HepG2 (cell line): ENCODE measurements around the gene MTA2. TPM values are rescaled to one million over a fixed set of nuclear protein-coding genes. Genes with fewer than 3 reads are reported as not detected.
A peak's percentile ranks its signal among the peaks of the same experiment; 100 is the strongest.

Experiments
- ARID2 ChIP-seq: sonication (generic); formaldehyde crosslinking; IDR thresholded peaks from 2 replicates; pipeline ENCODE4 v1.8.1; 2022; ENCODE audit warnings: mild to moderate bottlenecking, missing genetic modification reagents, borderline replicate concordance
- CBX5 ChIP-seq: sonication (generic); formaldehyde crosslinking; IDR thresholded peaks from 2 replicates; pipeline ENCODE4 v1.4.0; 2020; ENCODE audit warnings: missing genetic modification reagents, borderline replicate concordance
- CCAR2 ChIP-seq: fragments of 200-400 bp; formaldehyde crosslinking; optimal IDR thresholded peaks from 2 replicates; pipeline ENCODE3; 2018; ENCODE audit warnings: low read depth, mild to moderate bottlenecking, low read length, moderate library complexity
- FOSL1 ChIP-seq: sonication (generic); formaldehyde crosslinking; IDR thresholded peaks from 2 replicates; pipeline ENCODE4 v1.9.0; 2021; ENCODE audit warnings: missing genetic modification reagents, borderline replicate concordance
- KMT2B ChIP-seq: IDR thresholded peaks from 2 replicates; pipeline ENCODE4 v1.6.1; 2016; ENCODE audit warnings: missing genetic modification reagents, missing compliant biosample characterization
- NFYC ChIP-seq: IDR thresholded peaks from 2 replicates; pipeline ENCODE4 v1.6.1; 2016; ENCODE audit warnings: missing genetic modification reagents, missing compliant biosample characterization
- PAF1 ChIP-seq: IDR thresholded peaks from 2 replicates; pipeline ENCODE4 v1.6.1; 2016; ENCODE audit warnings: missing genetic modification reagents, missing compliant biosample characterization
- RBM22 ChIP-seq: fragments of 200-400 bp; formaldehyde crosslinking; optimal IDR thresholded peaks from 2 replicates; pipeline ENCODE3; 2017; ENCODE audit warnings: mild to moderate bottlenecking, low read length, moderate library complexity
- SAFB2 ChIP-seq: sonication (generic); formaldehyde crosslinking; IDR thresholded peaks from 2 replicates; pipeline ENCODE4 v1.5.1; 2020; ENCODE audit warnings: missing genetic modification reagents, low read depth, mild to moderate bottlenecking, borderline replicate concordance
- SP2 ChIP-seq: sonication (generic); formaldehyde crosslinking; IDR thresholded peaks from 2 replicates; pipeline ENCODE4 v1.5.1; 2020; ENCODE audit warnings: mild to moderate bottlenecking, missing genetic modification reagents
- TBX2 ChIP-seq: sonication (generic); formaldehyde crosslinking; IDR thresholded peaks from 2 replicates; pipeline ENCODE4 v1.5.0; 2020; ENCODE audit warnings: missing genetic modification reagents, mild to moderate bottlenecking, borderline replicate concordance
- ZMYM3 ChIP-seq: sonication (generic); formaldehyde crosslinking; IDR thresholded peaks from 2 replicates; pipeline ENCODE4 v1.5.1; 2020; ENCODE audit warnings: mild to moderate bottlenecking, missing genetic modification reagents
- ZNF256 ChIP-seq: sonication (generic); formaldehyde crosslinking; conservative IDR thresholded peaks from 2 replicates; pipeline ENCODE4 v1.4.0; 2020; ENCODE audit warnings: missing genetic modification reagents
- ZNF337 ChIP-seq: sonication (generic); formaldehyde crosslinking; IDR thresholded peaks from 2 replicates; pipeline ENCODE4 v1.5.1; 2020; ENCODE audit warnings: missing genetic modification reagents, low read depth, mild to moderate bottlenecking, borderline replicate concordance
- ZNF670 ChIP-seq: sonication (generic); formaldehyde crosslinking; IDR thresholded peaks from 2 replicates; pipeline ENCODE4 v1.8.0; 2022; ENCODE audit warnings: mild to moderate bottlenecking, missing genetic modification reagents, borderline replicate concordance
- polyA plus RNA-seq, 8 experiments: library from polyadenylated mRNA; depleted of rRNA in 3 of 8; stranded (reverse) in 7 of 8; unstranded in 1 of 8; fragments of >200 nt; fragmentation: Illumina TruSeq in 4 of 8; extraction: Trizol in 4 of 8; gene quantifications; 2 replicates each; pipeline versions ENCODE4 v1.2.1 to v1.2.3, GENCODE V29; 2011 to 2016; ENCODE audit warnings: low read depth in 4 of 8, missing spikeins in 1 of 8, mixed read lengths in 1 of 8; ENCODE audit not compliant: insufficient read depth in 1 of 8
- total RNA-seq, 5 experiments: library from RNA; depleted of rRNA; stranded (reverse); fragments of >200 nt; fragmentation: Illumina TruSeq; extraction: Trizol; gene quantifications; 2 replicates each; pipeline ENCODE4 v1.2.3, GENCODE V29; 2016; ENCODE audit warnings: low read depth in 1 of 5
- TF ChIP-seq, protein P1 (sequence below): sonication (generic); formaldehyde crosslinking; IDR thresholded peaks from 2 replicates; pipeline ENCODE4 v1.9.0; 2021; ENCODE audit warnings: missing genetic modification reagents, borderline replicate concordance
- TF ChIP-seq, protein P2 (sequence below): sonication (generic); formaldehyde crosslinking; IDR thresholded peaks from 2 replicates; pipeline ENCODE4 v1.4.0; 2020; ENCODE audit warnings: missing genetic modification reagents, borderline replicate concordance
- TF ChIP-seq, protein P3 (sequence below): sonication (generic); formaldehyde crosslinking; IDR thresholded peaks from 2 replicates; pipeline ENCODE4 v1.5.1; 2020; ENCODE audit warnings: missing genetic modification reagents, mild to moderate bottlenecking, borderline replicate concordance
- TF ChIP-seq, protein P4 (sequence below): sonication (generic); formaldehyde crosslinking; IDR thresholded peaks from 2 replicates; pipeline ENCODE4 v1.4.0; 2020; ENCODE audit warnings: missing genetic modification reagents

The MTA2 gene
- total and polyA plus RNA-seq, 2 of the 13 experiments (the other 11 are each of a cell fraction or from before 2014, with no cell fraction given), result 14.0 to 70.0 TPM

DNA sequence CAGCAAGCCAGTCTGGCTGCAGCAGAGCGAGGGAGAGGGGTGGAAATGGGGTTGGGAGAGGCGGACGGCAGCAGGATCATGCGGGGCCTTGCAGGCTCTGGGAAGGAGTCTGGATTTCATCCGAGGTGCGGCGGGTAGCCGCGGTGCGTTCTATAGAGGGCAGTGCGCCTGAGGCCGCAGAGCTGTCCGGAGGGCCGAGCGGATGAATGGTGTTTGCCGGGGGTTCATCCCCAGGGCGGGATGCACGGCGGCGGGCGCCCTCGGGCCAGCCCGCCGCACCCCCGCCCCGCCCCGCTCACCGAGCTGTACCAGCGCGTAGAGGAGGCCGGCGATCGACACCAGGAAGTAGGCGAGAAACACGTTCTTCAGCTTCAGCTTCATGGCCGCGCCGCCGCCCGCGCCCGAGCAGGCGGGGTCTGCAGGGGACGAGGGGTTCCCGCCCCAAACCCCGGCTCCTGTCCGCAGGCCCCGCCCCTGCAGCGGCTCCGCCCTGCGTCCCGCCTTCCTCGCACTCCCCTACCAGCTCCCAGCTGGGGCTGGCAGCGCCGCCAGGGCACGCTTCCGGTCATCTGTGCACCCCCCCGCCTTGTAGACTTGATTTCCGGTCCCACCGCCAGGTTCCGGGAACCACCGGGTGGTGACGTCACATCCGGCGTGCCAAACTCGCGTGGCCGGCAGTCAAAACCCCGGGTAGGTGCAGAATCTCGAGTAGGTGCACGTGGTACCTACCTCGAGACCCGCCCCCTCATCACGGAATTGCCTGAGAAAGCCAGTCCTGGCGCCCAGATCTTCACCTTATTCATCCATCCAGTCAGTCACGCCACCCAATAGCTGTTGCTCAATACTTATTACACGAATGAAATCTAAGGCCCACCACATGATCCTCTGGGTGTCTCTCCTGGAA, 20.2 kb upstream of the MTA2 start, which contains the start of gene B3GAT3 (continued):
- TF ChIP-seq, protein P1, sequence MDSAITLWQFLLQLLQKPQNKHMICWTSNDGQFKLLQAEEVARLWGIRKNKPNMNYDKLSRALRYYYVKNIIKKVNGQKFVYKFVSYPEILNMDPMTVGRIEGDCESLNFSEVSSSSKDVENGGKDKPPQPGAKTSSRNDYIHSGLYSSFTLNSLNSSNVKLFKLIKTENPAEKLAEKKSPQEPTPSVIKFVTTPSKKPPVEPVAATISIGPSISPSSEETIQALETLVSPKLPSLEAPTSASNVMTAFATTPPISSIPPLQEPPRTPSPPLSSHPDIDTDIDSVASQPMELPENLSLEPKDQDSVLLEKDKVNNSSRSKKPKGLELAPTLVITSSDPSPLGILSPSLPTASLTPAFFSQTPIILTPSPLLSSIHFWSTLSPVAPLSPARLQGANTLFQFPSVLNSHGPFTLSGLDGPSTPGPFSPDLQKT (CRISPR knock-in tag), result peak; percentile 44; the same call in 1 of the 2 replicates
- TF ChIP-seq, protein P2, sequence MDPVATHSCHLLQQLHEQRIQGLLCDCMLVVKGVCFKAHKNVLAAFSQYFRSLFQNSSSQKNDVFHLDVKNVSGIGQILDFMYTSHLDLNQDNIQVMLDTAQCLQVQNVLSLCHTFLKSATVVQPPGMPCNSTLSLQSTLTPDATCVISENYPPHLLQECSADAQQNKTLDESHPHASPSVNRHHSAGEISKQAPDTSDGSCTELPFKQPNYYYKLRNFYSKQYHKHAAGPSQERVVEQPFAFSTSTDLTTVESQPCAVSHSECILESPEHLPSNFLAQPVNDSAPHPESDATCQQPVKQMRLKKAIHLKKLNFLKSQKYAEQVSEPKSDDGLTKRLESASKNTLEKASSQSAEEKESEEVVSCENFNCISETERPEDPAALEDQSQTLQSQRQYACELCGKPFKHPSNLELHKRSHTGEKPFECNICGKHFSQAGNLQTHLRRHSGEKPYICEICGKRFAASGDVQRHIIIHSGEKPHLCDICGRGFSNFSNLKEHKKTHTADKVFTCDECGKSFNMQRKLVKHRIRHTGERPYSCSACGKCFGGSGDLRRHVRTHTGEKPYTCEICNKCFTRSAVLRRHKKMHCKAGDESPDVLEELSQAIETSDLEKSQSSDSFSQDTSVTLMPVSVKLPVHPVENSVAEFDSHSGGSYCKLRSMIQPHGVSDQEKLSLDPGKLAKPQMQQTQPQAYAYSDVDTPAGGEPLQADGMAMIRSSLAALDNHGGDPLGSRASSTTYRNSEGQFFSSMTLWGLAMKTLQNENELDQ, result no peak
- TF ChIP-seq SAFB2 (no peak; the same call in 1 of the 2 replicates), CCAR2 (no peak), ZNF670 (CRISPR knock-in tag) (no peak; the same call in none of the 2 replicates), FOSL1 (CRISPR knock-in tag) (no peak), CBX5 (peak; percentile 81; the same call in 1 of the 2 replicates), SP2 (CRISPR knock-in tag) (peak; percentile 76), KMT2B (CRISPR knock-in tag) (peak; percentile 64; the same call in 1 of the 2 replicates), ZMYM3 (CRISPR knock-in tag) (0 out of 2 replicates have a peak, but pooled peaks have one; percentile 14), ARID2 (CRISPR knock-in tag) (peak; percentile 80; the same call in 1 of the 2 replicates), TBX2 (peak; percentile 94), ZNF337 (CRISPR knock-in tag) (peak; percentile 84; the same call in 1 of the 2 replicates), ZNF256 (CRISPR knock-in tag) (peak; percentile 79; the same call in 1 of the 2 replicates), PAF1 (CRISPR knock-in tag) (peak; percentile 71; the same call in 1 of the 2 replicates), RBM22 (no peak), NFYC (peak; percentile 58; the same call in 1 of the 2 replicates)
- TF ChIP-seq, protein P3, sequence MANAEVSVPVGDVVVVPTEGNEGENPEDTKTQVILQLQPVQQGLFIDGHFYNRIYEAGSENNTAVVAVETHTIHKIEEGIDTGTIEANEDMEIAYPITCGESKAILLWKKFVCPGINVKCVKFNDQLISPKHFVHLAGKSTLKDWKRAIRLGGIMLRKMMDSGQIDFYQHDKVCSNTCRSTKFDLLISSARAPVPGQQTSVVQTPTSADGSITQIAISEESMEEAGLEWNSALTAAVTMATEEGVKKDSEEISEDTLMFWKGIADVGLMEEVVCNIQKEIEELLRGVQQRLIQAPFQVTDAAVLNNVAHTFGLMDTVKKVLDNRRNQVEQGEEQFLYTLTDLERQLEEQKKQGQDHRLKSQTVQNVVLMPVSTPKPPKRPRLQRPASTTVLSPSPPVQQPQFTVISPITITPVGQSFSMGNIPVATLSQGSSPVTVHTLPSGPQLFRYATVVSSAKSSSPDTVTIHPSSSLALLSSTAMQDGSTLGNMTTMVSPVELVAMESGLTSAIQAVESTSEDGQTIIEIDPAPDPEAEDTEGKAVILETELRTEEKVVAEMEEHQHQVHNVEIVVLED, result peak; percentile 83; the same call in 1 of the 2 replicates
- TF ChIP-seq, protein P4, sequence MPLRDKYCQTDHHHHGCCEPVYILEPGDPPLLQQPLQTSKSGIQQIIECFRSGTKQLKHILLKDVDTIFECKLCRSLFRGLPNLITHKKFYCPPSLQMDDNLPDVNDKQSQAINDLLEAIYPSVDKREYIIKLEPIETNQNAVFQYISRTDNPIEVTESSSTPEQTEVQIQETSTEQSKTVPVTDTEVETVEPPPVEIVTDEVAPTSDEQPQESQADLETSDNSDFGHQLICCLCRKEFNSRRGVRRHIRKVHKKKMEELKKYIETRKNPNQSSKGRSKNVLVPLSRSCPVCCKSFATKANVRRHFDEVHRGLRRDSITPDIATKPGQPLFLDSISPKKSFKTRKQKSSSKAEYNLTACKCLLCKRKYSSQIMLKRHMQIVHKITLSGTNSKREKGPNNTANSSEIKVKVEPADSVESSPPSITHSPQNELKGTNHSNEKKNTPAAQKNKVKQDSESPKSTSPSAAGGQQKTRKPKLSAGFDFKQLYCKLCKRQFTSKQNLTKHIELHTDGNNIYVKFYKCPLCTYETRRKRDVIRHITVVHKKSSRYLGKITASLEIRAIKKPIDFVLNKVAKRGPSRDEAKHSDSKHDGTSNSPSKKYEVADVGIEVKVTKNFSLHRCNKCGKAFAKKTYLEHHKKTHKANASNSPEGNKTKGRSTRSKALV, result peak; percentile 37; the same call in 1 of the 2 replicates
